Left kidney (tissue), 2 donors: ENCODE measurements around the gene SPON2. TPM values are rescaled to one million over a fixed set of nuclear protein-coding genes. Genes with fewer than 3 reads are reported as not detected.
"Not testable (repeated sequence)": the region's sequence is repeated elsewhere in the genome, so short reads cannot be mapped to it uniquely, and the experiment has no call there.

Source experiments
- DNase-seq: peaks from one replicate; pipeline ENCODE4 v3.0.0-alpha.2; 2013
- polyA plus RNA-seq: library from polyadenylated mRNA; unstranded; fragments of 120-200 nt; gene quantifications from one replicate; pipeline ENCODE4 v1.2.1, GENCODE V29; 2013; ENCODE audit not compliant: insufficient read length

SPON2 gene
- polyA plus RNA-seq, 1 donor: 10.8 TPM

DNA sequence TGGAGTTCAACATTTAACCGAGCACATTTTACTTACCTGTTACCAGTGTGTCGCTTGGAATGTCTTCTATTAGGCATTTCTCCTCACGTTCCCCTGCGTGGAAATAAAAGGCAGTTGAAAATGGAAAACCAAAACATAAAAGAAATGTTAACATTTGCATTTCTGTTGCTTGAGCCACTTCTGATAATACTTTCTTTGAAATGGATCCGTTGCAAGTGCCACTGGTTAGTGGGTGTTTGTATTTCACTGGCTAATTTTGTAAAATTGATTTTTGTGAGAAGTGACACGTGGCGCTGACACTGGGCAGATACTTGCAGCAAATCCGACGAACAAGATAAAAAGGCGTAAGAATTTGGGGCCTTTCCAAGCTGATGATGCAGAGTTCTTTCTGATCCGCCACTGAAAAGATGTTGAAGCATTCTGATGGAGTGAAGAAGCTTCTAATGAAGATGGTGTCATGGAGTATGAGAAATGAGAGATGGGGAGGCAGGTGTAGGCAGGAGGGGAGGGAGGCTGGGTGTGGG lies 18.8 kb downstream of the SPON2 start:
- no peak for DNase-seq

DNA sequence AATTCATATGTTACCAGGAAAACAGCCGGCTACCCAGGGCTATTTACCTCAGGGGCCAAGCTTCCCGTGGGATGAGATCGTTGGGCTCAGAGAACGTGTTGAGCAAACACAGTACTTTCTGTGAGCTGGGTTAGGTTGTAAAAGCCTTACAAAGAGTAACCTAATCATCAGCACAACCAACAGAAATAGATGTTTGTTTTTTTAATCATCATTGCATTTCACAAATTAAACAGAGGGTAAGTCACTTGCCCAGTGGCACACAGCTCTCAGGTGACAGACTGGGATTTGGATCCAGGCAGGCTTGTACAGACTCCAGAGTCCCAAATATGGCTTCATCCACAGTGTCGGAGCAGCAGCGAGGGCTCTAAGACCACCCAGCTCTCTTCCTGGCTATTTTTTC lies 20.1 kb downstream of the SPON2 start:
- no peak for DNase-seq

DNA sequence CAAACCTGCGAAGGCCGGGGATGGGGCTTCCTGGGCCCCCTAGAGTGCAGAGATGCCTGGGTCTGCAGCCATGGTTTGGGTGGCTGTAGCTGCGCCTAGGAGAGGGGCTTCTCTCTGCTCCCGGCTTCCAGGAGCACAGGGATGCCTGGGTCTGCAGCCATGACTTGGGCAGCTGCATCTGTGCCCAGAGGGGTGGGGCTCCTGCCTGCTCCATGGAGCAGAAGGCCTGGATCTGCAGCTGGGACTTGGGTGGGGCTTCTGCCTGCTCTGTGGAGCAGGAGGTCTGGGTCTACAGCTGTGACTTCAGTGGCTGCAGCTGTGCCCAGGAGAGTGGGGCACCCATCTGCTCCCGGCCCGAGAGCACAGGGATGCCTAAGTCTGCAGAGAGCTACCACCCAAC lies 20.8 kb downstream of the SPON2 start:
- no peak for DNase-seq

GRCh38 chr4:1150875-1151274 lies 21.5 kb downstream of the SPON2 start:
- no peak for DNase-seq

DNA sequence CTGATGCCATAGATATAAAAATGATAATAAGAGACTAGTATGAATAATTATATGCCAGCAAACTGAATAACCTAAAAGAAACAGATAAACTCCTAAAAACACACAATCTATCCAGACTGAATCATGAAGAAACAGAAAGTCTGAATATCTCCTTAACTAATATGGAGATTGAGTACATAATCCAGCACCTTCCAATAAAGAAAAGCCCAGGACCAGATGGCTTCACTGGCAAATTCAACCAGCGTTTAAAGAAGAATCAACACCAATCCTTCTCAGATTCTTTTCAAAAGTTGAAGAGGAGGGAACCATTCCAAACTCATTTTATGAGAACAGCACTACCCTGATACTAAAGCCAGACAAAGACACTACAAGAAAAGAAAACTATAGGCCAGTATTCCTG lies 32.5 kb downstream of the SPON2 start:
- DNase-seq: no peak

DNA sequence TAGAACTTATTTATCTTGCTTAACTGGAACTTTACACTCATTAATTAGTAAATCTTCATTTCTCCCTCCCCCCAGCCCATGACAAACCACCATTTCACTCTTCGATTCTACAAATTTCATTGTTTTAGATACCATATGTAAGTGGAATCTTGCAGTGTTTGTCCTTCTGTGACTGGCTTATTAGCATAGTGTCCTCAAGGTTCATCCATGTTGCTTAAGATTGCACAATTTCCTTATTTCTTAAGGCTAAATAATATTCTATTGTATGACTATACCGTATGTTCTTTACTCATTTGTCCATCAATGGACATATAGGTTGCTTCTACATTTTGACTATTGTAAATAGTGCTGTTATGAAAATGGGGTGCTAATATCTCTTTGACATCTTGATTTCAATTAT lies 34.5 kb downstream of the SPON2 start:
- DNase-seq: no peak

DNA sequence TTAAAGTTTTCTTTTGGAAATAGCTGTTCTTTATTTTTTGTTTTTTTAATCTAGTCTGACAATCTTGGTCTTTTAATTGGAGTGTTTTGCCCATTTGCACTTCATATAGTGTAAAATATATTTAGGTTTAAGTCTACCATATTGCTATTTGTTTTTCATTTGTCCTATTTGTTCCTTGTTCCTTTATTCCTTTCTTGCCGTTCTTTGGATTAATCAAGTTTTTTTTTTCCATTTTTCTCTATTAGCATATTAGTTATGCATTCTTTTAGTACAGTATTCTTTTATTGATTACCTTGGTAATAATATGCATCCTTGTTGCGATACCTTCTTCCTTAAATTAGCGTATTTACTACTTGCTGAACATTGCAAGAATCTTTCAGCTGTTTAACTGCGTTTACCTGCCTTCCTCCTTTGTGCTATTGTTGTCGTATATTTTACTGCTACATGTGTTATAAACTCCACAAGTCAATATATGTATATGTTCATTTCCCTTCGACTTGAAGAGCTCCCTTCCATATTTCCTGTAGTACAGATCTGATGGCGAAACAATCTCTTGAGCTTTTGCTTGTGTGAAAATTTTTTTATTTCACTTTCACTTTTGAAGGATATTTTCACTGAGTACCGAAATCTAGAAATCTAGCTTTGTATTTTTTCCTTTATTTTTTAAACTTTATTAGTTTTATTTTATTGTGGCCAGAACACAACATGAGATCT lies 35.2 kb downstream of the SPON2 start:
- DNase-seq: no peak

GRCh38 chr4:1136048-1136447 lies 36.3 kb downstream of the SPON2 start:
- DNase-seq: no peak

DNA sequence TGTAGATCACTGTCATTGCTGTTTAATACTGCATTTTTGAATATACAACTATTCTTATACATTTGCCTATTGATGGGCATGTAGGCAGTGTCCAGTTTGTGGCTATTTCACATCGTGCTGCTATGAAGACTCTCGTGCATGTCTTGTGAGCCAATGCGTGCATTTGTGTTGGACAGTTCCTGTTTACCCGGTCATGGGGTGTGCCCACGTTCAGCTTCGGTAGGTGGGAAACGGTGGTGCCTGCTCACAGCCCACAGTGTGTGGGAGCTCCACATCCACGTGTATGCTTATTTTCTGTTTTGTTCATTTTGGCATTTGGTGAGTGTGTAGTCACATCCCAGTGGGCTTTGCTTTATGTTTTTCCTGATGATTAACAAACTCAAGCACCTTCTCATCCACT lies 39.4 kb downstream of the SPON2 start:
- DNase-seq: no peak

- DNase-seq: peak; percentile 75
Measured at GRCh38 chr4:1130316-1131186, 41.8 kb downstream of the SPON2 start.

DNA sequence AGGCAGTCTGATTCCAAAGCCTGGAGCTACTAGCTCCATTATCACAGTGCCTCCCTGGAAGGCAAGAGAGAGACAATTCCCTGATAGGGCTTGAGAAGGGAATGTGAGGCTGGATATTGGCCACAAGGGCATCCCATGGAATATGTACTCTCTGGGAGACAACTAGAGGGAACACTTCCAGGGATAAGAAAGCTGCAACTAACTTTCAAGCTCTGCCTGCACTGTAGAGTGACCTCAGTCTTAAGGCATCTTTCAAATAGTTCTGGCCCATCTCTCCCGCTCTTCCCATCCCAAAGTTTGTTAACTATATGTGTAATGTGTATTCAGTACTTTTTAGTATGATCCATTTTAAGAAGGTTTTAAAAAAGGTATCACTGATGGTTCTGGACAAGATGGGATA lies 45.9 kb downstream of the SPON2 start:
- no peak for DNase-seq

- not testable (repeated sequence) for DNase-seq
Measured at GRCh38 chr4:1125466-1125865, 46.9 kb downstream of the SPON2 start.

DNA sequence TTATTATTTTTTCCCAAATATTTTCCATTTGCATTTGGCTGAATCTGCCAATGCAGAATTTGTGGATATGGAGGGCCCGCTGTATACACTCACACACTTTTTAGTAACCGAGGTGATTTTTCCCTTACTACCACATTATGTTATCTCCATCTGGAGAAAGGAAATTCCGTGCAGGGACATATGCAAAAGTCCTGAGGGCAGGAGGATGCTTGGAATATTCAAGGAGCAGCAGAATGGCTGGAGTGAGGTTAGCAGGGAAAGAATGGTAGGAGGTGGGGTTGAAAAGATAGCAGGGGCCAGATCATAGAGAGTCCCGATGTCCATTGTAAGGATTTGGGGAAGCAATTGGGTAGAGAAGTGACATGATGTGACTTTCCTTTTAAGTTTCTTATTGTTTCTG lies 47.6 kb downstream of the SPON2 start:
- DNase-seq: no peak

GRCh38 chr4:1122505-1122904 lies 49.9 kb downstream of the SPON2 start:
- no peak for DNase-seq

Other genes starting within 250 kb of the SPON2 start
- gene GAK, start 240.3 kb downstream of the SPON2 start, polyA plus RNA-seq: 68.8 TPM
- gene TMEM175, start 240.1 kb downstream of the SPON2 start, polyA plus RNA-seq: 25.5 TPM
- gene DGKQ, start 199.0 kb downstream of the SPON2 start, polyA plus RNA-seq: 5.8 TPM
- 8.9 TPM for gene IDUA, start 185.5 kb downstream of the SPON2 start, polyA plus RNA-seq
- gene SLC26A1, start 179.2 kb downstream of the SPON2 start, polyA plus RNA-seq: 10.0 TPM
- gene FGFRL1, start 161.0 kb downstream of the SPON2 start, polyA plus RNA-seq: 33.1 TPM
- 17.9 TPM for gene RNF212, start 59.0 kb downstream of the SPON2 start, polyA plus RNA-seq
- gene CTBP1, start 76.5 kb upstream of the SPON2 start, polyA plus RNA-seq: 112 TPM
- gene MAEA, start 117.3 kb upstream of the SPON2 start, polyA plus RNA-seq: 62.7 TPM
- 16.2 TPM for gene UVSSA, start 174.6 kb upstream of the SPON2 start, polyA plus RNA-seq
- gene NKX1-1, start 233.9 kb upstream of the SPON2 start, polyA plus RNA-seq: not detected